ENCODE measurements around the gene DLG2.

- TF ChIP-seq CTCF (conservative IDR thresholded peaks at IDR 0.05; ENCODE audit: low read length), result no peak
- no peak for TF ChIP-seq EZH2phosphoT487 (IDR thresholded peaks at IDR 0.05; ENCODE audit: borderline replicate concordance, low read depth, low read length)
Observed at GRCh38 chr11:83681031-83681781, 1945.9 kb downstream of the DLG2 start.
